Natural killer cell (primary cell): Measurements from ENCODE around the gene VCAN. TPM values are rescaled to one million over a fixed set of nuclear protein-coding genes. Genes with fewer than 3 reads are reported as not detected.

Source experiments
- ATAC-seq, 3 donors: fragments of 150-1000 bp in 2 of 3; fragments of 200-7000 bp in 1 of 3; cut with Tn5 transposase; 1 replicate in 1 of 3; 2 replicates in 2 of 3; pipeline ENCODE4 v1.10.0; 2021; ENCODE audit warnings: mild to moderate bottlenecking in 2 of 3, moderate library complexity in 2 of 3
- DNase-seq, 2 donors: peaks; one replicate each; pipeline versions ENCODE4 v3.0.0 to v3.0.0-alpha.2; 2013 to 2021; ENCODE audit warnings: mixed read lengths in 1 of 2
- H3K27ac ChIP-seq: one replicate; pipeline ENCODE4 v1.5.1; 2013; ENCODE audit warnings: mild to moderate bottlenecking, low read length
- H3K27me3 ChIP-seq: one replicate; pipeline ENCODE4 v1.6.1; 2013; ENCODE audit warnings: low read length; ENCODE audit not compliant: control insufficient read depth, insufficient read depth
- H3K36me3 ChIP-seq: one replicate; pipeline ENCODE4 v1.6.1; 2013; ENCODE audit warnings: low read length; ENCODE audit not compliant: control insufficient read depth, insufficient read depth
- H3K4me1 ChIP-seq: one replicate; pipeline ENCODE4 v1.6.1; 2013; ENCODE audit warnings: low read length; ENCODE audit not compliant: control insufficient read depth, insufficient read depth
- H3K4me3 ChIP-seq: one replicate; pipeline ENCODE4 v1.5.1; 2013; ENCODE audit warnings: low read length
- H3K9me3 ChIP-seq: one replicate; pipeline ENCODE4 v1.6.1; 2013; ENCODE audit warnings: low read length; ENCODE audit not compliant: control insufficient read depth, insufficient read depth
- H3K27ac Mint-ChIP-seq, 2 donors: one replicate each; pipeline ENCODE4 v1.8.0; 2022; ENCODE audit warnings: mild to moderate bottlenecking in 2 of 2, mixed read lengths in 2 of 2, moderate library complexity in 1 of 2
- H3K27me3 Mint-ChIP-seq, 2 donors: one replicate each; pipeline ENCODE4 v1.8.0; 2022; ENCODE audit warnings: low read depth in 2 of 2, mixed read lengths in 2 of 2
- H3K36me3 Mint-ChIP-seq: one replicate; pipeline ENCODE4 v1.8.0; 2022; ENCODE audit warnings: mixed read lengths
- H3K4me1 Mint-ChIP-seq, 2 donors: one replicate each; pipeline ENCODE4 v1.8.0; 2022; ENCODE audit warnings: mixed read lengths in 2 of 2
- H3K4me3 Mint-ChIP-seq: one replicate; pipeline ENCODE4 v1.8.0; 2022; ENCODE audit warnings: mild to moderate bottlenecking, moderate library complexity, mixed read lengths
- H3K9me3 Mint-ChIP-seq, 2 donors: one replicate each; pipeline ENCODE4 v1.8.0; 2022; ENCODE audit warnings: mixed read lengths in 2 of 2
- CTCF ChIP-seq: fragments of 200-600 bp; IDR thresholded peaks from one replicate; pipeline ENCODE4 v1.8.0; 2022; ENCODE audit warnings: antibody characterized with exemption
- WGBS: methylation state at CpG from one replicate; pipeline ENCODE4 v1.1.7; 2013; ENCODE audit warnings: missing lambda C conversion rate; ENCODE audit not compliant: insufficient coverage; 5-methylcytosine and 5-hydroxymethylcytosine counted together
- intact Hi-C: fragments of 100-400 bp; cut with micrococcal nuclease; formaldehyde crosslinking; loops from one replicate; pipeline ENCODE4 v1.14.2; 2022
- total RNA-seq, 4 donors: library from RNA; stranded (reverse); fragments of 120-200 nt in 1 of 4; gene quantifications; one replicate each; pipeline versions ENCODE4 v1.2.3 to v1.2.4, GENCODE V29; 2013 to 2022

The VCAN gene
- total RNA-seq, 3 donors from 2014 or later (not counting 1 experiment from before 2014, with no cell fraction given) = 2.3 to 60.1 (median 28.4) TPM

- Histone ChIP-seq H3K27ac (no peak overlapping the region), H3K4me1 (no peaks in the 10 kb centered on the region), H3K9me3 (no peaks in the 10 kb centered on the region), H3K36me3 (no peaks in the 10 kb centered on the region), H3K4me3 (no peak overlapping the region), H3K27me3 (no peaks in the 10 kb centered on the region)
- intact Hi-C loops = no loop called here
- H3K27ac Mint-ChIP-seq = no peak overlapping the region
- no peak overlapping the region for H3K4me3 Mint-ChIP-seq
- peaks cover 3 to 24% of the 10 kb centered on the region in 2 donors for H3K27me3 Mint-ChIP-seq
- DNase-seq (no peak), ATAC-seq (no peak)
- H3K4me1 Mint-ChIP-seq = no peaks in the 10 kb centered on the region
- WGBS = 80% methylated on average over 1 of the region's 2 CpGs
- no peak for TF ChIP-seq CTCF
- H3K36me3 Mint-ChIP-seq = no peaks in the 10 kb centered on the region
- no peaks in the 10 kb centered on the region for H3K9me3 Mint-ChIP-seq
Measured at GRCh38 chr5:83570916-83571315, 99.4 kb downstream of the VCAN start.

- ATAC-seq (no peak), DNase-seq (no peak)
- intact Hi-C loops = no loop called here
- Mint-ChIP-seq H3K4me3 (no peak overlapping the region), H3K27me3 (peaks cover 3 to 18% of the 10 kb centered on the region in 2 donors), H3K27ac (no peak overlapping the region), H3K36me3 (no peaks in the 10 kb centered on the region), H3K4me1 (no peaks in the 10 kb centered on the region), H3K9me3 (no peaks in the 10 kb centered on the region)
- H3K27ac ChIP-seq = no peak overlapping the region
- no peaks in the 10 kb centered on the region for H3K4me1 ChIP-seq
- no peak for TF ChIP-seq CTCF
- WGBS = no CpG with 5 or more reads among the region's 5 CpGs
- no peak overlapping the region for H3K4me3 ChIP-seq
- no peaks in the 10 kb centered on the region for H3K27me3 ChIP-seq
- no peaks in the 10 kb centered on the region for H3K36me3 ChIP-seq
- no peaks in the 10 kb centered on the region for H3K9me3 ChIP-seq
Measured at GRCh38 chr5:83572271-83572670, 100.7 kb downstream of the VCAN start.

GRCh38 chr5:83576341-83576740, 104.8 kb downstream of the VCAN start:
- Mint-ChIP-seq H3K9me3 (peaks cover 0 to 2% of the 10 kb centered on the region in 2 donors), H3K4me1 (no peaks in the 10 kb centered on the region), H3K4me3 (no peak overlapping the region), H3K27me3 (peaks cover 0 to 6% of the 10 kb centered on the region in 2 donors), H3K27ac (no peak overlapping the region), H3K36me3 (no peaks in the 10 kb centered on the region)
- TF ChIP-seq CTCF = no peak
- Histone ChIP-seq H3K36me3 (no peaks in the 10 kb centered on the region), H3K9me3 (no peaks in the 10 kb centered on the region), H3K27ac (no peak overlapping the region), H3K4me1 (no peaks in the 10 kb centered on the region), H3K4me3 (no peak overlapping the region), H3K27me3 (no peaks in the 10 kb centered on the region)
- ATAC-seq = no peak
- intact Hi-C loops = no loop called here
- DNase-seq = no peak
- WGBS = no CpG with 5 or more reads among the region's 2 CpGs

GRCh38 chr5:83577036-83577636, 105.6 kb downstream of the VCAN start:
- no peak overlapping the region for H3K4me3 Mint-ChIP-seq
- Histone ChIP-seq H3K27me3 (no peaks in the 10 kb centered on the region), H3K4me1 (no peaks in the 10 kb centered on the region), H3K9me3 (no peaks in the 10 kb centered on the region), H3K27ac (no peak overlapping the region), H3K36me3 (no peaks in the 10 kb centered on the region), H3K4me3 (no peak overlapping the region)
- no peaks in the 10 kb centered on the region for H3K36me3 Mint-ChIP-seq
- no peak for ATAC-seq
- H3K27ac Mint-ChIP-seq = no peak overlapping the region
- TF ChIP-seq CTCF = no peak
- H3K27me3 Mint-ChIP-seq = peaks cover 0 to 6% of the 10 kb centered on the region in 2 donors
- no peak for DNase-seq
- no peaks in the 10 kb centered on the region for H3K4me1 Mint-ChIP-seq
- peaks cover 0 to 2% of the 10 kb centered on the region in 2 donors for H3K9me3 Mint-ChIP-seq
- intact Hi-C loops = no loop called here
- WGBS = 48% methylated on average over 4 of the region's 4 CpGs
